PC-9 (cell line): Measurements from ENCODE around the gene SLC18B1.

Experiments used
- EZH2 ChIP-seq: fragments of 200-600 bp; sonication (generic); IDR thresholded peaks from 2 replicates; pipeline ENCODE4 v1.8.0; 2017; ENCODE audit warnings: antibody characterized with exemption, low read depth
- TF ChIP-seq, protein P1 (sequence below): fragments of 200-600 bp; sonication (generic); conservative IDR thresholded peaks from 2 replicates; pipeline ENCODE4 v1.6.1; 2017; ENCODE audit warnings: mixed run types, antibody characterized with exemption, mild to moderate bottlenecking, moderate library complexity

DNA sequence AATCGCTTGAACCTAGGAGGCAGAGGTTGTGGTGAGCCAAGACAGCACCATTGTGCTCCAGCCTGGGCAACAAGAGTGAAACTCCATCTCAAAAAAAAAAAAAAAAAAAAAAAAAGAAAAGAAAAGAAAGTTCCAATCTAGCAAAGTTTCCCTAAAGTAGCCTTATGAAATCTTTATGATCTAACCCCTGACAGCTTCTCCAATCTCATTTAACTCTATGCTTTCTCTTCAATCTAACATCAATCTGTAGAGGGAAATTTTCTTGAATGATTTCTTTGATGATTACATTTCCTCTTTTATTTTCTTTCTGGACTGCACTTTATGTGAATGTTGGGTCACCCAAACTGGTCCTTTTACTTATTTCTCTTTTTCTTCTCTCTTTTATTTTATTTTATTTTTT lies 2.2 kb upstream of the SLC18B1 start:
- TF ChIP-seq, protein P1, sequence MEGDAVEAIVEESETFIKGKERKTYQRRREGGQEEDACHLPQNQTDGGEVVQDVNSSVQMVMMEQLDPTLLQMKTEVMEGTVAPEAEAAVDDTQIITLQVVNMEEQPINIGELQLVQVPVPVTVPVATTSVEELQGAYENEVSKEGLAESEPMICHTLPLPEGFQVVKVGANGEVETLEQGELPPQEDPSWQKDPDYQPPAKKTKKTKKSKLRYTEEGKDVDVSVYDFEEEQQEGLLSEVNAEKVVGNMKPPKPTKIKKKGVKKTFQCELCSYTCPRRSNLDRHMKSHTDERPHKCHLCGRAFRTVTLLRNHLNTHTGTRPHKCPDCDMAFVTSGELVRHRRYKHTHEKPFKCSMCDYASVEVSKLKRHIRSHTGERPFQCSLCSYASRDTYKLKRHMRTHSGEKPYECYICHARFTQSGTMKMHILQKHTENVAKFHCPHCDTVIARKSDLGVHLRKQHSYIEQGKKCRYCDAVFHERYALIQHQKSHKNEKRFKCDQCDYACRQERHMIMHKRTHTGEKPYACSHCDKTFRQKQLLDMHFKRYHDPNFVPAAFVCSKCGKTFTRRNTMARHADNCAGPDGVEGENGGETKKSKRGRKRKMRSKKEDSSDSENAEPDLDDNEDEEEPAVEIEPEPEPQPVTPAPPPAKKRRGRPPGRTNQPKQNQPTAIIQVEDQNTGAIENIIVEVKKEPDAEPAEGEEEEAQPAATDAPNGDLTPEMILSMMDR = no peak
- TF ChIP-seq EZH2 = no peak
